Measurements from ENCODE around the gene AGBL4. TPM values are rescaled to one million over a fixed set of nuclear protein-coding genes. Genes with fewer than 3 reads are reported as not detected.

Gene AGBL4
- total and polyA plus RNA-seq, 2 of the 4 experiments (the other 2 are of a cell fraction), result not detected

GRCh38 chr1:48556186-48556850 is 1467.4 kb downstream of the AGBL4 start:
- Histone ChIP-seq H3K4me1 (ENCODE audit: control insufficient read depth, insufficient read depth, low read length) (no peaks in the 10 kb centered on the region), H4K20me1 (ENCODE audit: insufficient read depth, low read length) (no peaks in the 10 kb centered on the region), H3K27me3 (ENCODE audit: control insufficient read depth, insufficient read depth, low read length) (no peaks in the 10 kb centered on the region), H3K36me3 (ENCODE audit: control insufficient read depth, insufficient read depth, low read length) (no peaks in the 10 kb centered on the region), H3K79me1 (ENCODE audit: low read depth in 1 of 2, low read length in 2 of 2) (no peaks in the 10 kb centered on the region), H4K5ac (ENCODE audit: low read depth, low read length) (no peak overlapping the region), H2BK5ac (ENCODE audit: low read depth, low read length, poor library complexity, severe bottlenecking) (no peak overlapping the region), H3K27ac (ENCODE audit: insufficient read depth, low read length) (no peak overlapping the region), H2AK9ac (replicated peaks; ENCODE audit: low read depth, low read length, poor library complexity) (no peak overlapping the region), H3K9me1 (ENCODE audit: insufficient read depth, low read length) (no peaks in the 10 kb centered on the region), H3K18ac (ENCODE audit: low read depth, low read length) (no peak overlapping the region), H3K4ac (ENCODE audit: low read depth, low read length) (no peak overlapping the region), H3K9me3 (ENCODE audit: control insufficient read depth, insufficient read depth, low read length) (no peaks in the 10 kb centered on the region), H3K4me2 (ENCODE audit: low read depth, low read length) (no peak overlapping the region), H3K23ac (ENCODE audit: low read depth, low read length) (no peak overlapping the region), H2BK120ac (ENCODE audit: low read depth, low read length) (no peak overlapping the region), H4K91ac (ENCODE audit: insufficient read depth, low read depth, low read length) (no peak overlapping the region), H3K4me3 (ENCODE audit: insufficient read depth, low read depth, low read length) (no peak overlapping the region), H2BK15ac (ENCODE audit: low read depth, low read length) (no peak overlapping the region), H4K8ac (ENCODE audit: low read depth in 2 of 2, low read length in 2 of 2) (no peak overlapping the region), H3K56ac (ENCODE audit: extremely low read depth, insufficient read depth, low read length) (no peak overlapping the region), H2BK20ac (ENCODE audit: low read depth, low read length) (no peak overlapping the region), H3K14ac (replicated peaks; ENCODE audit: low read depth, low read length) (no peak overlapping the region), H2AFZ (replicated peaks; ENCODE audit: low read length, poor library complexity) (no peak overlapping the region), H3K9ac (ENCODE audit: low read depth, low read length) (no peak overlapping the region), H2AK5ac (ENCODE audit: low read depth, low read length) (no peak overlapping the region)
- no TSS peak for BruUV-seq (replicated peaks)
- ATAC-seq (ENCODE audit: low read depth) (no peak), DNase-seq (no peak)
- intact Hi-C loops (cut with micrococcal nuclease) (no loop called here), in situ Hi-C loops (cut with MboI; ENCODE audit: low sequenced_read_pairs) (no loop called here), dilution Hi-C loops (cut with HindIII; ENCODE audit: low sequenced_read_pairs, unreplicated experiment) (no loop called here)
- CTCF ChIA-PET, result no interaction called here
- POLR2A ChIA-PET (ENCODE audit: unreplicated experiment), result no interaction called here
- no peak for TF ChIP-seq MXI1 (IDR thresholded peaks at IDR 0.05; ENCODE audit: borderline replicate concordance, low read depth, low read length)
- TF ChIP-seq BHLHE40 (IDR thresholded peaks at IDR 0.05; ENCODE audit: low read depth, low read length), result no peak
- no peak for TF ChIP-seq CHD1 (IDR thresholded peaks at IDR 0.05; ENCODE audit: low read depth, low read length)
- no peak for TF ChIP-seq MAFK (IDR thresholded peaks at IDR 0.05; ENCODE audit: low read depth, low read length)
- TF ChIP-seq MAZ (IDR thresholded peaks at IDR 0.05; ENCODE audit: borderline replicate concordance, low read depth, low read length), result no peak
- whole genome bisulfite sequencing, 2 experiments (ENCODE audit: extremely low coverage in 2 of 2, insufficient read length in 1 of 2), result 67% methylated on average over 1 of the region's 5 CpGs; no CpG with 5 or more reads in 1 of the 2 experiments
